NCI-H82 treated with DMSO at 0.1 percent for 48 hours (cell line): ENCODE results near the gene CCDC141.
A peak's percentile ranks its signal among the peaks of the same experiment; 100 is the strongest.
"Not testable (repeated sequence)": the region's sequence is repeated elsewhere in the genome, so short reads cannot be mapped to it uniquely, and the experiment has no call there.

Experiments used
- DNase-seq: peaks from one replicate; lab custom pipeline; 2025; ENCODE audit not compliant: unreplicated experiment; lab: John Stamatoyannopoulos, UW

CCDC141 gene

GRCh38 chr2:179049546-179050311 is at the start of gene CCDC141:
Gene CCDC141, minus strand, starts transcription at chr2:179050137. Its CDS starts 196 bp downstream, at chr2:179049941.
- DNase-seq: no peak

- DNase-seq: no peak
Observed at GRCh38 chr2:179098080-179098689, 48.2 kb upstream of the CCDC141 start.

GRCh38 chr2:179097131-179097530 is 47.2 kb upstream of the CCDC141 start:
- DNase-seq: no peak

- no peak for DNase-seq
Observed at GRCh38 chr2:179096090-179096489, 46.2 kb upstream of the CCDC141 start.

GRCh38 chr2:179092912-179093311 is 43.0 kb upstream of the CCDC141 start:
- DNase-seq: not testable (repeated sequence)

GRCh38 chr2:179082697-179083096 is 32.8 kb upstream of the CCDC141 start:
- DNase-seq: no peak

GRCh38 chr2:179081954-179082353 is 32.0 kb upstream of the CCDC141 start:
- DNase-seq: no peak

- no peak for DNase-seq
Observed at GRCh38 chr2:179072527-179072926, 22.6 kb upstream of the CCDC141 start.

- no peak for DNase-seq
Observed at GRCh38 chr2:179071810-179072355, 21.9 kb upstream of the CCDC141 start.

- DNase-seq: no peak
Observed at GRCh38 chr2:179070895-179071294, 21.0 kb upstream of the CCDC141 start.

GRCh38 chr2:179069685-179070084 is 19.7 kb upstream of the CCDC141 start:
- DNase-seq: no peak

GRCh38 chr2:179068991-179069643 is 19.2 kb upstream of the CCDC141 start:
- DNase-seq: no peak

- DNase-seq: no peak
Observed at GRCh38 chr2:179059026-179059700, 9.2 kb upstream of the CCDC141 start.

GRCh38 chr2:179057737-179058136 is 7.8 kb upstream of the CCDC141 start:
- peak; percentile 15 for DNase-seq

GRCh38 chr2:179053568-179053967 is 3.6 kb upstream of the CCDC141 start:
- DNase-seq: not testable (repeated sequence)

- DNase-seq: no peak
Observed at GRCh38 chr2:179051250-179051649, 1.3 kb upstream of the CCDC141 start.

GRCh38 chr2:179050755-179051154 is 818 bp upstream of the CCDC141 start:
- peak; percentile 63 for DNase-seq

GRCh38 chr2:179049203-179049545 is 763 bp downstream of the CCDC141 start:
- no peak for DNase-seq

GRCh38 chr2:179048099-179048498 is 1.8 kb downstream of the CCDC141 start:
- no peak for DNase-seq

- DNase-seq: not testable (repeated sequence)
Observed at GRCh38 chr2:179045602-179046001, 4.3 kb downstream of the CCDC141 start.

- no peak for DNase-seq
Observed at GRCh38 chr2:179044500-179044899, 5.4 kb downstream of the CCDC141 start.
